ENCODE data around the gene CYP24A1.

GRCh38 chr20:54112221-54112884 is 61.4 kb downstream of the CYP24A1 start:
- TF ChIP-seq, protein P1, sequence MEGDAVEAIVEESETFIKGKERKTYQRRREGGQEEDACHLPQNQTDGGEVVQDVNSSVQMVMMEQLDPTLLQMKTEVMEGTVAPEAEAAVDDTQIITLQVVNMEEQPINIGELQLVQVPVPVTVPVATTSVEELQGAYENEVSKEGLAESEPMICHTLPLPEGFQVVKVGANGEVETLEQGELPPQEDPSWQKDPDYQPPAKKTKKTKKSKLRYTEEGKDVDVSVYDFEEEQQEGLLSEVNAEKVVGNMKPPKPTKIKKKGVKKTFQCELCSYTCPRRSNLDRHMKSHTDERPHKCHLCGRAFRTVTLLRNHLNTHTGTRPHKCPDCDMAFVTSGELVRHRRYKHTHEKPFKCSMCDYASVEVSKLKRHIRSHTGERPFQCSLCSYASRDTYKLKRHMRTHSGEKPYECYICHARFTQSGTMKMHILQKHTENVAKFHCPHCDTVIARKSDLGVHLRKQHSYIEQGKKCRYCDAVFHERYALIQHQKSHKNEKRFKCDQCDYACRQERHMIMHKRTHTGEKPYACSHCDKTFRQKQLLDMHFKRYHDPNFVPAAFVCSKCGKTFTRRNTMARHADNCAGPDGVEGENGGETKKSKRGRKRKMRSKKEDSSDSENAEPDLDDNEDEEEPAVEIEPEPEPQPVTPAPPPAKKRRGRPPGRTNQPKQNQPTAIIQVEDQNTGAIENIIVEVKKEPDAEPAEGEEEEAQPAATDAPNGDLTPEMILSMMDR (IDR thresholded peaks at IDR 0.05) = no peak
- TF ChIP-seq POLR2AphosphoS5 (IDR thresholded peaks at IDR 0.05) (no peak), POLR2A (IDR thresholded peaks at IDR 0.05) (no peak), EP300 (IDR thresholded peaks at IDR 0.05; ENCODE audit: low read depth) (no peak)
